Measurements from ENCODE around the gene RDH12.
"Not testable (repeated sequence)": the region's sequence is repeated elsewhere in the genome, so short reads cannot be mapped to it uniquely, and the experiment has no call there.

RDH12 gene

GRCh38 chr14:67701492-67701891 is at the start of gene RDH12:
RDH12 (plus strand) TSS chr14:67701886; CDS start chr14:67722643, 20,757 bp downstream.
- not testable (repeated sequence) for DNase-seq

- no peak for DNase-seq
Measured at GRCh38 chr14:67652189-67652588, 49.5 kb upstream of the RDH12 start.

GRCh38 chr14:67653651-67654280 is 47.9 kb upstream of the RDH12 start:
- DNase-seq = no peak

GRCh38 chr14:67663633-67664032 is 38.1 kb upstream of the RDH12 start:
- DNase-seq = no peak

- no peak for DNase-seq
Measured at GRCh38 chr14:67665868-67666267, 35.8 kb upstream of the RDH12 start.

- DNase-seq = no peak
Measured at GRCh38 chr14:67666750-67667449, 34.8 kb upstream of the RDH12 start.

GRCh38 chr14:67668559-67668958 is 33.1 kb upstream of the RDH12 start:
- DNase-seq = no peak

GRCh38 chr14:67673451-67673850 is 28.2 kb upstream of the RDH12 start:
- no peak for DNase-seq

- DNase-seq = no peak
Measured at GRCh38 chr14:67674139-67674479, 27.6 kb upstream of the RDH12 start.

GRCh38 chr14:67674480-67675218 is 27.0 kb upstream of the RDH12 start, which contains the start of gene VTI1B:
VTI1B (minus strand) TSS chr14:67674632; CDS start chr14:67674489, 143 bp downstream.
- no peak for DNase-seq

- no peak for DNase-seq
Measured at GRCh38 chr14:67675219-67675582, 26.5 kb upstream of the RDH12 start.

- no peak for DNase-seq
Measured at GRCh38 chr14:67679006-67679405, 22.7 kb upstream of the RDH12 start.

- no peak for DNase-seq
Measured at GRCh38 chr14:67680121-67680602, 21.5 kb upstream of the RDH12 start.

- no peak for DNase-seq
Measured at GRCh38 chr14:67680941-67681340, 20.7 kb upstream of the RDH12 start.

GRCh38 chr14:67683842-67684241 is 17.8 kb upstream of the RDH12 start:
- no peak for DNase-seq

GRCh38 chr14:67690011-67690410 is 11.7 kb upstream of the RDH12 start:
- no peak for DNase-seq

- peak; percentile 87 for DNase-seq
Measured at GRCh38 chr14:67694791-67695393, 6.8 kb upstream of the RDH12 start.

- DNase-seq = peak; percentile 78
Measured at GRCh38 chr14:67695394-67695949, 6.2 kb upstream of the RDH12 start, which contains the start of gene RDH11. RDH11 (minus strand) TSS chr14:67695764; CDS start chr14:67695703, 61 bp downstream.

- no peak for DNase-seq
Measured at GRCh38 chr14:67697006-67697405, 4.7 kb upstream of the RDH12 start.

- DNase-seq = no peak
Measured at GRCh38 chr14:67698179-67698578, 3.5 kb upstream of the RDH12 start.

GRCh38 chr14:67703997-67704396 is 2.3 kb downstream of the RDH12 start:
- no peak for DNase-seq

GRCh38 chr14:67704484-67705089 is 2.9 kb downstream of the RDH12 start:
- peak; percentile 35 for DNase-seq

- no peak for DNase-seq
Measured at GRCh38 chr14:67705211-67705610, 3.5 kb downstream of the RDH12 start.
